HG03025 (cell line): Measurements from ENCODE around the gene MRPL17.
A peak's percentile ranks its signal among the peaks of the same experiment; 100 is the strongest.

Experiments used
- ATAC-seq: cut with Tn5 transposase; IDR thresholded peaks from one replicate; pipeline ENCODE4 v1.9.1; 2021; ENCODE audit warnings: mild to moderate bottlenecking, moderate library complexity; ENCODE audit not compliant: unreplicated experiment, low FRiP score

MRPL17 gene

GRCh38 chr11:6655790-6656583 lies 27.2 kb downstream of the MRPL17 start, which contains the start of gene DCHS1:
Gene DCHS1 (minus strand): TSS chr11:6655809. CDS start chr11:6641613, 14,196 bp downstream.
- ATAC-seq: no peak

- no peak for ATAC-seq
Observed at GRCh38 chr11:6655020-6655789, 27.9 kb downstream of the MRPL17 start.

GRCh38 chr11:6654281-6655019 lies 28.7 kb downstream of the MRPL17 start:
- no peak for ATAC-seq

- no peak for ATAC-seq
Observed at GRCh38 chr11:6653656-6654055, 29.5 kb downstream of the MRPL17 start.

GRCh38 chr11:6653097-6653496 lies 30.0 kb downstream of the MRPL17 start:
- no peak for ATAC-seq

GRCh38 chr11:6652182-6652581 lies 31.0 kb downstream of the MRPL17 start:
- ATAC-seq: no peak

- ATAC-seq: no peak
Observed at GRCh38 chr11:6650980-6651379, 32.2 kb downstream of the MRPL17 start.

GRCh38 chr11:6650104-6650503 lies 33.0 kb downstream of the MRPL17 start:
- no peak for ATAC-seq

GRCh38 chr11:6648501-6648900 lies 34.6 kb downstream of the MRPL17 start:
- no peak for ATAC-seq

GRCh38 chr11:6647836-6648235 lies 35.3 kb downstream of the MRPL17 start:
- ATAC-seq: no peak

- peak; percentile 91 for ATAC-seq
Observed at GRCh38 chr11:6646918-6647679, 36.0 kb downstream of the MRPL17 start.

- ATAC-seq: no peak
Observed at GRCh38 chr11:6646576-6646917, 36.6 kb downstream of the MRPL17 start.

- no peak for ATAC-seq
Observed at GRCh38 chr11:6646071-6646470, 37.1 kb downstream of the MRPL17 start.

- ATAC-seq: no peak
Observed at GRCh38 chr11:6642957-6643356, 40.2 kb downstream of the MRPL17 start.

- ATAC-seq: no peak
Observed at GRCh38 chr11:6640985-6641701, 42.0 kb downstream of the MRPL17 start.

- no peak for ATAC-seq
Observed at GRCh38 chr11:6640036-6640984, 42.8 kb downstream of the MRPL17 start.

GRCh38 chr11:6638429-6638828 lies 44.7 kb downstream of the MRPL17 start:
- ATAC-seq: no peak

GRCh38 chr11:6637871-6638270 lies 45.3 kb downstream of the MRPL17 start:
- ATAC-seq: no peak

GRCh38 chr11:6636480-6636879 lies 46.7 kb downstream of the MRPL17 start:
- no peak for ATAC-seq
